SK-N-SH (cell line): ENCODE data around the gene GATB.

ENCODE experiments used
- MEF2A ChIP-seq: IDR thresholded peaks from 2 replicates; pipeline ENCODE4 v1.4.0; 2012; ENCODE audit warnings: low read depth, borderline replicate concordance
- SIN3A ChIP-seq: IDR thresholded peaks from 2 replicates; pipeline ENCODE4 v1.6.1; 2012; ENCODE audit warnings: low read depth, mild to moderate bottlenecking, low read length, moderate library complexity, borderline replicate concordance

DNA sequence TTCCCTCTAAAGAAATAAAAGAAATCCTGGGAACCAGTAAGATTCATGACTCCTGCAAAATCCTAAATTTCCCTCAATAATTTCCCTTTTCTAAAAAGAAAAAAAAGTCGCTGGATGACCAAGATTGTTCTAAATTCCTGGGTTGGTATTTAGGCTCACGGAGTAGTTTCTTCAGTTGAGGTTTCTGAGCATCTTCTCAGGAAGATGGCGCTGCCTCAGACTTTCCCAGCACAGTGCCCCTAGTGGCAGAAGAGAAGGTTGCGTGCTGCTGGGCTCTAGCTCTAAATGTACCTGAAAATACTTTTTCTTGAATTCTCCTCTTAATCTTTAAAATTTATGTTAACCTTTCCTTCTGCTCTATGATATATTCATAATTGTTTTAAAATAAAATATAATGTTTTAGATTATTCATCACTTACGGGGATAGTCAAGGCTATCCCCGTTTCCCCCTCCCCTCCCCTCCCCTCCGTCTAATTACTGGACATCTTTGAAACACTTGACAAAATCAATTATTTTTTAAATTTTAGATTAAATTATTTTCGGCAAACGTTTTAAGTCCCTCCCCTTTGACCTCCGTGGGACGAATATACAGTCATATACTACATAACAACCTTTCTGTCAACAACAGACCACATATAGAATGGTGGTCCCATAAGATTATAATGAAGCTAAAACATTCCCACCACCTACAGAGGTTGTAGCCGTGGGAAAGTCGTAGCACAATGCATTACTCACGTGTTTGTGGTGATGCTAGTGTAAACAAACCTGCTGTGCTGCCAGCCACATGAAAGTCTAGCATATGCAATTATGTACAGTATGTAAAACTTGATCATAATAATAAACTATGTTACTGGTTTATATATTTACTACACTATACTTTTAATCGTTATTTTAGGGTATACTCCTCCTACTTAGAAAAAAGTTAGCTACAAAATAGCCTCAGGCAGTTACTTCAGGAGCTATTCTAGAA is 41.0 kb upstream of the GATB start:
- TF ChIP-seq MEF2A (no peak), SIN3A (no peak)
